Natural killer cell (primary cell): ENCODE data around the gene RILPL2. TPM values are rescaled to one million over a fixed set of nuclear protein-coding genes. Genes with fewer than 3 reads are reported as not detected.
"Not testable (repeated sequence)": the region's sequence is repeated elsewhere in the genome, so short reads cannot be mapped to it uniquely, and the experiment has no call there.

Source experiments
- ATAC-seq, 3 donors: fragments of 150-1000 bp in 2 of 3; fragments of 200-7000 bp in 1 of 3; cut with Tn5 transposase; 1 replicate in 1 of 3; 2 replicates in 2 of 3; pipeline ENCODE4 v1.10.0; 2021; ENCODE audit warnings: mild to moderate bottlenecking in 2 of 3, moderate library complexity in 2 of 3
- DNase-seq, 2 donors: peaks; one replicate each; pipeline versions ENCODE4 v3.0.0 to v3.0.0-alpha.2; 2013 to 2021; ENCODE audit warnings: mixed read lengths in 1 of 2
- H3K27ac ChIP-seq: one replicate; pipeline ENCODE4 v1.5.1; 2013; ENCODE audit warnings: mild to moderate bottlenecking, low read length
- H3K27me3 ChIP-seq: one replicate; pipeline ENCODE4 v1.6.1; 2013; ENCODE audit warnings: low read length; ENCODE audit not compliant: control insufficient read depth, insufficient read depth
- H3K36me3 ChIP-seq: one replicate; pipeline ENCODE4 v1.6.1; 2013; ENCODE audit warnings: low read length; ENCODE audit not compliant: control insufficient read depth, insufficient read depth
- H3K4me1 ChIP-seq: one replicate; pipeline ENCODE4 v1.6.1; 2013; ENCODE audit warnings: low read length; ENCODE audit not compliant: control insufficient read depth, insufficient read depth
- H3K4me3 ChIP-seq: one replicate; pipeline ENCODE4 v1.5.1; 2013; ENCODE audit warnings: low read length
- H3K9me3 ChIP-seq: one replicate; pipeline ENCODE4 v1.6.1; 2013; ENCODE audit warnings: low read length; ENCODE audit not compliant: control insufficient read depth, insufficient read depth
- H3K27ac Mint-ChIP-seq, 2 donors: one replicate each; pipeline ENCODE4 v1.8.0; 2022; ENCODE audit warnings: mild to moderate bottlenecking in 2 of 2, mixed read lengths in 2 of 2, moderate library complexity in 1 of 2
- H3K27me3 Mint-ChIP-seq, 2 donors: one replicate each; pipeline ENCODE4 v1.8.0; 2022; ENCODE audit warnings: low read depth in 2 of 2, mixed read lengths in 2 of 2
- H3K36me3 Mint-ChIP-seq: one replicate; pipeline ENCODE4 v1.8.0; 2022; ENCODE audit warnings: mixed read lengths
- H3K4me1 Mint-ChIP-seq, 2 donors: one replicate each; pipeline ENCODE4 v1.8.0; 2022; ENCODE audit warnings: mixed read lengths in 2 of 2
- H3K4me3 Mint-ChIP-seq: one replicate; pipeline ENCODE4 v1.8.0; 2022; ENCODE audit warnings: mild to moderate bottlenecking, moderate library complexity, mixed read lengths
- H3K9me3 Mint-ChIP-seq, 2 donors: one replicate each; pipeline ENCODE4 v1.8.0; 2022; ENCODE audit warnings: mixed read lengths in 2 of 2
- CTCF ChIP-seq: fragments of 200-600 bp; IDR thresholded peaks from one replicate; pipeline ENCODE4 v1.8.0; 2022; ENCODE audit warnings: antibody characterized with exemption
- WGBS: methylation state at CpG from one replicate; pipeline ENCODE4 v1.1.7; 2013; ENCODE audit warnings: missing lambda C conversion rate; ENCODE audit not compliant: insufficient coverage; 5-methylcytosine and 5-hydroxymethylcytosine counted together
- intact Hi-C: fragments of 100-400 bp; cut with micrococcal nuclease; formaldehyde crosslinking; loops from one replicate; pipeline ENCODE4 v1.14.2; 2022
- total RNA-seq, 4 donors: library from RNA; stranded (reverse); fragments of 120-200 nt in 1 of 4; gene quantifications; one replicate each; pipeline versions ENCODE4 v1.2.3 to v1.2.4, GENCODE V29; 2013 to 2022

RILPL2 gene
- total RNA-seq, 3 donors from 2014 or later (not counting 1 experiment from before 2014, with no cell fraction given): 3.6 to 5.5 (median 4.4) TPM

- no peak for DNase-seq
- WGBS: 87% methylated on average over 6 of the region's 6 CpGs
- TF ChIP-seq CTCF: no peak
- Mint-ChIP-seq H3K36me3 (no peaks in the 10 kb centered on the region), H3K4me1 (peaks cover 11 to 13% of the 10 kb centered on the region in 2 donors), H3K27me3 (no peaks in the 10 kb centered on the region), H3K4me3 (no peak overlapping the region), H3K9me3 (no peaks in the 10 kb centered on the region), H3K27ac (no peak overlapping the region)
- H3K4me1 ChIP-seq: peaks cover 22% of the 10 kb centered on the region
- no peak for ATAC-seq
- H3K4me3 ChIP-seq: no peak overlapping the region
- peaks cover 14% of the 10 kb centered on the region for H3K36me3 ChIP-seq
- no peaks in the 10 kb centered on the region for H3K9me3 ChIP-seq
- peak overlapping the region; percentile 57 for H3K27ac ChIP-seq
- intact Hi-C loops: no loop called here
- H3K27me3 ChIP-seq: no peaks in the 10 kb centered on the region
These were observed 7.9 kb downstream of the RILPL2 start for GRCh38 chr12:123428591-123428990.

GRCh38 chr12:123427036-123427769, 9.3 kb downstream of the RILPL2 start:
- Histone ChIP-seq H3K27ac (peak overlapping the region; percentile 57), H3K27me3 (no peaks in the 10 kb centered on the region), H3K4me3 (no peak overlapping the region), H3K9me3 (no peaks in the 10 kb centered on the region), H3K36me3 (peaks cover 21% of the 10 kb centered on the region), H3K4me1 (peaks cover 10% of the 10 kb centered on the region)
- H3K27me3 Mint-ChIP-seq: no peaks in the 10 kb centered on the region
- ATAC-seq (peak in 2 of 3 donors; percentile 33 to 63), DNase-seq (peak in 1 of 2 donors; percentile 78)
- H3K4me3 Mint-ChIP-seq: no peak overlapping the region
- no peak overlapping the region for H3K27ac Mint-ChIP-seq
- TF ChIP-seq CTCF: no peak
- no peaks in the 10 kb centered on the region for H3K4me1 Mint-ChIP-seq
- intact Hi-C loops: no loop called here
- 58% methylated on average over 8 of the region's 8 CpGs for WGBS
- H3K36me3 Mint-ChIP-seq: no peaks in the 10 kb centered on the region
- H3K9me3 Mint-ChIP-seq: no peaks in the 10 kb centered on the region

- H3K9me3 ChIP-seq: no peaks in the 10 kb centered on the region
- no peak overlapping the region for H3K4me3 Mint-ChIP-seq
- DNase-seq (no peak), ATAC-seq (no peak)
- no peak for TF ChIP-seq CTCF
- H3K4me1 ChIP-seq: no peaks in the 10 kb centered on the region
- H3K36me3 Mint-ChIP-seq: no peaks in the 10 kb centered on the region
- no peak overlapping the region for H3K27ac ChIP-seq
- H3K27me3 ChIP-seq: no peaks in the 10 kb centered on the region
- peaks cover 0 to 7% of the 10 kb centered on the region in 2 donors for H3K4me1 Mint-ChIP-seq
- H3K36me3 ChIP-seq: peaks cover 22% of the 10 kb centered on the region
- no peaks in the 10 kb centered on the region for H3K9me3 Mint-ChIP-seq
- no peaks in the 10 kb centered on the region for H3K27me3 Mint-ChIP-seq
- H3K27ac Mint-ChIP-seq: no peak overlapping the region
- 100% methylated on average over 2 of the region's 2 CpGs for WGBS
- intact Hi-C loops: no loop called here
- H3K4me3 ChIP-seq: no peak overlapping the region
These were observed 15.2 kb downstream of the RILPL2 start for GRCh38 chr12:123421314-123421713.

- Mint-ChIP-seq H3K27me3 (no peaks in the 10 kb centered on the region), H3K36me3 (no peaks in the 10 kb centered on the region), H3K4me1 (no peaks in the 10 kb centered on the region), H3K27ac (no peak overlapping the region), H3K9me3 (no peaks in the 10 kb centered on the region), H3K4me3 (no peak overlapping the region)
- intact Hi-C loops: no loop called here
- Histone ChIP-seq H3K9me3 (no peaks in the 10 kb centered on the region), H3K27me3 (no peaks in the 10 kb centered on the region), H3K27ac (no peak overlapping the region), H3K4me3 (no peak overlapping the region), H3K36me3 (peaks cover 28% of the 10 kb centered on the region), H3K4me1 (no peaks in the 10 kb centered on the region)
- ATAC-seq: no peak
- TF ChIP-seq CTCF: no peak
- DNase-seq: no peak
- WGBS: 99% methylated on average over 5 of the region's 5 CpGs
These were observed 26.5 kb downstream of the RILPL2 start for GRCh38 chr12:123410041-123410412.

GRCh38 chr12:123409284-123410040, 27.0 kb downstream of the RILPL2 start:
- 94% methylated on average over 10 of the region's 11 CpGs for WGBS
- not testable (repeated sequence) for H3K36me3 Mint-ChIP-seq
- peaks cover 31% of the 10 kb centered on the region for H3K36me3 ChIP-seq

More at GRCh38 chr12:123409284-123410040, 27.0 kb downstream of the RILPL2 start:
- intact Hi-C loops, H3K27ac ChIP-seq, H3K4me1 ChIP-seq, H3K9me3 Mint-ChIP-seq, H3K27me3 ChIP-seq, H3K4me3 ChIP-seq, H3K9me3 ChIP-seq, H3K27me3 Mint-ChIP-seq, DNase-seq, H3K4me1 Mint-ChIP-seq, ATAC-seq, H3K27ac Mint-ChIP-seq, H3K4me3 Mint-ChIP-seq: not testable (repeated sequence)
